Measurements from ENCODE around the gene MOV10.

MOV10 gene

GRCh38 chr1:112706505-112707220, 32.2 kb downstream of the MOV10 start, which contains the start of gene RHOC:
Gene RHOC, minus strand, starts transcription at chr1:112707127. Its CDS starts 3,328 bp downstream, at chr1:112703799.
- peak; percentile 38 for DNase-seq (ENCODE audit: low read depth)
- TF ChIP-seq, protein P1, sequence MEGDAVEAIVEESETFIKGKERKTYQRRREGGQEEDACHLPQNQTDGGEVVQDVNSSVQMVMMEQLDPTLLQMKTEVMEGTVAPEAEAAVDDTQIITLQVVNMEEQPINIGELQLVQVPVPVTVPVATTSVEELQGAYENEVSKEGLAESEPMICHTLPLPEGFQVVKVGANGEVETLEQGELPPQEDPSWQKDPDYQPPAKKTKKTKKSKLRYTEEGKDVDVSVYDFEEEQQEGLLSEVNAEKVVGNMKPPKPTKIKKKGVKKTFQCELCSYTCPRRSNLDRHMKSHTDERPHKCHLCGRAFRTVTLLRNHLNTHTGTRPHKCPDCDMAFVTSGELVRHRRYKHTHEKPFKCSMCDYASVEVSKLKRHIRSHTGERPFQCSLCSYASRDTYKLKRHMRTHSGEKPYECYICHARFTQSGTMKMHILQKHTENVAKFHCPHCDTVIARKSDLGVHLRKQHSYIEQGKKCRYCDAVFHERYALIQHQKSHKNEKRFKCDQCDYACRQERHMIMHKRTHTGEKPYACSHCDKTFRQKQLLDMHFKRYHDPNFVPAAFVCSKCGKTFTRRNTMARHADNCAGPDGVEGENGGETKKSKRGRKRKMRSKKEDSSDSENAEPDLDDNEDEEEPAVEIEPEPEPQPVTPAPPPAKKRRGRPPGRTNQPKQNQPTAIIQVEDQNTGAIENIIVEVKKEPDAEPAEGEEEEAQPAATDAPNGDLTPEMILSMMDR (conservative IDR thresholded peaks at IDR 0.05; ENCODE audit: control insufficient read depth, insufficient read depth, low read depth, low read length): no peak
- peak within 1 kb of the TSS; percentile 90 for H3K4me3 ChIP-seq (ENCODE audit: control insufficient read depth, low read depth, low read length)

DNA sequence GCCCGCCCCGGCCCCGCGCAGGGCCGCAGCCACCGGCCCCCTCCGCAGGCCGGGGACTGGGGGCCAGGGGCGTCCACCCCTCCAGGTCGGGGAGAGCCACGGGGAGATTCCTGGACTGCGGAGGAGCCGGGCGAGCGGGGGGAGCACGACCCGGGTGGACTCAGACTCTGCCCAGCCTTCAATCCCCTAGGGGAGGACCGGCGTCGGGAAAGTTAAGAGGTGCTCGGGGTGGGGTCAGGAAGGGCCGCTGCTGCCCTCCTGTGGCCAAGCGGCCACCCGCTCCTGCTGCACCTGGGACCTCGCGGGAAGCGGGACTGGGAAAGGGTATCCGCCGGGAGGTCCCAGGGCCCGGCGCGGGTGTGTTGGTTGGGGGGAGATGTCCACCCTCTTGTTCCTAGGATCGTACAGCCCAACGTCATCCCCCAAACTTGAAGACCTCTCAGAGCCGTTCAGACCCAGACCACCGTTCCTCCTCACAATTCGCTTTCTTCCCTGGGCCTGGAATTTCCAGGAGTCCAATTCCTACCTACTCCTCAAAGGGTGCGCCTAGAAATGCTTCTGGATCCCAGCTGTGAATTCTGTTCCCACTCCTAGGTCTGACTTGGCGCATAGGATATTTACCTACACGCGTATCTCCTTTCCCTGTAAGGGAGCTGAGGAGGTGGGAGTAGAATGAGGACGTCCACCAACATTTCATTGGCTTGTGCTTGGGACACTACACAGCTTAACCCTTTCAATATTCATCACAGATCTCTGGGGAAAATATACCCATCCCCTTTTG, 33.0 kb downstream of the MOV10 start:
- TF ChIP-seq, protein P1 (conservative IDR thresholded peaks at IDR 0.05; ENCODE audit: control insufficient read depth, insufficient read depth, low read depth, low read length): peak; percentile 75
- peak overlapping the region; percentile 90 for H3K4me3 ChIP-seq (ENCODE audit: control insufficient read depth, low read depth, low read length)
- DNase-seq (ENCODE audit: low read depth): peak; percentile 87

DNA sequence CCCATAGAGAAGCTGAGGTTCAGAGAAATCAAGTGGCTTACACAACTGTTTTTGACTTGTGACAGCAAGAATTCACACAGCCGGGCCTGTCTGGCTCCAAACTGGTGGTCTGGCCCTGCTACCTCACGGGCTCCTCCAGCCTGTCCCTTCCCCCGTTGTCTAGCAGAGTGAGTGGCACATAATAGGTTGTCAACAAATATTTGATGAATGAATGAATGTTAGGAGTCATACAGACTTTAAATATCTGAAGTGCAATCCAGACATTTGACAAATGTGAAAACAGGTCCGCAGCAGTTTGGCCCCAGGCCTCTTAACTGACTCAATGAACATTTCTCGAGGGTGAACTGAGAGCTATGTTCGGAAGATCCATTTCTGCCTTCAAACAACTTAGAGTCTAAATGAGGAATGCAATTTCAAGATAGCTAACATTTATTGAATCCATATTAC, 33.6 kb downstream of the MOV10 start:
- DNase-seq (ENCODE audit: low read depth): no peak
- no peak overlapping the region for H3K4me3 ChIP-seq (ENCODE audit: control insufficient read depth, low read depth, low read length)
- TF ChIP-seq, protein P1 (conservative IDR thresholded peaks at IDR 0.05; ENCODE audit: control insufficient read depth, insufficient read depth, low read depth, low read length): no peak

DNA sequence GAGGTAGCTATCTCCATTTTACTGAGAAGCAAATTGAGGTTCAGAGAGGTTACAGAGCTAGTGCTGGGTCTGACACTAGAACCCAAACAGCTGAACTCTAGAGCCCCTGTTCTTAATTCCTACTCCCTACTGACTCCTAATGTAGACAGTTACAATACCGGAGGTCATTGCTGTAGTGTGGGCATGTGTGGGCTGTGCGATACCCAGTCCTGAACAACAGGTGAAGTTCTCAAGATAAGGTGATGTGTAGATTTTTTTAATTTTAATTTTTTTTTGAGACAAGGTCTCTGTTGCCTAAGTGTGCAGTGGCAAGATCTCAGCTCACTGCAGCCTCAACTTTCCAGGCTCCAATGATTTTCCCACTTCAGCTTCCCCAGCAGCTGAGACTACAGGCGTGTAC, 34.0 kb downstream of the MOV10 start:
- TF ChIP-seq, protein P1 (conservative IDR thresholded peaks at IDR 0.05; ENCODE audit: control insufficient read depth, insufficient read depth, low read depth, low read length): no peak
- no peak for DNase-seq (ENCODE audit: low read depth)
- H3K4me3 ChIP-seq (ENCODE audit: control insufficient read depth, low read depth, low read length): no peak overlapping the region

DNA sequence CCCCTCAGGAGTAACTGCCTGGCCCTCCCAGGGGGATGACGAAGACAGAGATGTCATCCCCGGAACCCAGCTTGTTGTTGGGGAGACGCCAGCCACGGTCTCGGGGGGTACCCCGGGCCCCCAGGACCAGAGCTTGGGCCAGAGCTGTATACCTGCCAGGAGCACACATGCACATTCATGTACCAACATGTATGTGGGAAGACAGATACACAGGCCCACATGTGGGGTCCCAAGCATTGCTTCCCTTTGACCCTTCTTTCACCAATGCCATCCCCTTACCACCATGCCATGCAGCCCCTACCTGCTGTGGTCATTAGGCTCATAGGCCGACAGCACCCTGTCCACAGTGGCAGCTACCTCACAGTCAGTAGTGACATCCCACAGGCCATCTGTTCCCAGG, 35.7 kb downstream of the MOV10 start:
- DNase-seq (ENCODE audit: low read depth): no peak
- TF ChIP-seq, protein P1 (conservative IDR thresholded peaks at IDR 0.05; ENCODE audit: control insufficient read depth, insufficient read depth, low read depth, low read length): no peak
- no peak overlapping the region for H3K4me3 ChIP-seq (ENCODE audit: control insufficient read depth, low read depth, low read length)

GRCh38 chr1:112710586-112710985, 36.1 kb downstream of the MOV10 start:
- TF ChIP-seq, protein P1 (conservative IDR thresholded peaks at IDR 0.05; ENCODE audit: control insufficient read depth, insufficient read depth, low read depth, low read length): no peak
- H3K4me3 ChIP-seq (ENCODE audit: control insufficient read depth, low read depth, low read length): no peak overlapping the region

More at GRCh38 chr1:112710586-112710985, 36.1 kb downstream of the MOV10 start:
- DNase-seq (ENCODE audit: low read depth): no peak

Measured in fibroblast of mammary gland (primary cell).